ENCODE data around the gene CDKN2B-AS1. TPM values are rescaled to one million over a fixed set of nuclear protein-coding genes. Genes with fewer than 3 reads are reported as not detected.

CDKN2B-AS1 gene
- total and polyA plus RNA-seq, 2 of the 13 experiments (the other 11 are each of a cell fraction or from before 2014, with no cell fraction given) = 0.64 to 2.3 TPM

GRCh38 chr9:22065431-22066200, 71.0 kb downstream of the CDKN2B-AS1 start:
- no peak for FAIRE-seq
- in situ Hi-C loops (cut with HindIII; ENCODE audit: extremely low pct_ligation_motif_present, low pct_unique_long_range_greater_than_20kb) = no loop called here
- BruUV-seq (replicated peaks) = no TSS peak

GRCh38 chr9:22067196-22067595, 72.6 kb downstream of the CDKN2B-AS1 start:
- H3K4me1 ChIP-seq (ENCODE audit: insufficient read depth, low read length) = no peaks in the 10 kb centered on the region
- H3K9me3 ChIP-seq (ENCODE audit: low read length) = no peaks in the 10 kb centered on the region
- WGBS (ENCODE audit: low lambda C conversion rate) = 66% methylated on average over 4 of the region's 4 CpGs
- no peak for DNase-seq (ENCODE audit: low spot score)
- no peak for FAIRE-seq
- H3K27ac ChIP-seq (ENCODE audit: extremely low read length, insufficient read depth, low read length) = no peak overlapping the region
- TF ChIP-seq SOX13 (IDR thresholded peaks at IDR 0.05) (no peak), SOX13 (CRISPR knock-in tag; conservative IDR thresholded peaks at IDR 0.05 in 1 of 2, IDR thresholded peaks at IDR 0.05 in 1 of 2) (no peak), ZNF20 (CRISPR knock-in tag; IDR thresholded peaks at IDR 0.05) (no peak), SATB2 (CRISPR knock-in tag; IDR thresholded peaks at IDR 0.05) (no peak), ZFP36L2 (CRISPR knock-in tag; IDR thresholded peaks at IDR 0.05) (no peak), ZNF143 (CRISPR knock-in tag; IDR thresholded peaks at IDR 0.05) (no peak)
- H2AFZ ChIP-seq (ENCODE audit: low read length) = no peak overlapping the region
- no TSS peak for BruUV-seq (replicated peaks)
- ChIA-PET CTCF (ENCODE audit: low intra/inter-chr PET ratio, low total read pairs) (no interaction called here), POLR2A (no interaction called here)
- H3K9ac ChIP-seq (ENCODE audit: insufficient read depth, low read depth, low read length) = no peak overlapping the region
- intact Hi-C loops (cut with micrococcal nuclease; ENCODE audit: unreplicated experiment) = no loop called here
- no peaks in the 10 kb centered on the region for H3K79me2 ChIP-seq (ENCODE audit: insufficient read depth, low read length)
- H3K4me2 ChIP-seq (ENCODE audit: low read depth, low read length) = no peak overlapping the region
- no peak for ATAC-seq
- H3K27me3 ChIP-seq (ENCODE audit: control insufficient read depth in 1 of 2, insufficient read depth in 2 of 2, low read length in 2 of 2) = no peaks in the 10 kb centered on the region
- H4K20me1 ChIP-seq (ENCODE audit: insufficient read depth, low read length) = no peaks in the 10 kb centered on the region
- H3K36me3 ChIP-seq (replicated peaks in 1 of 2; ENCODE audit: control insufficient read depth in 1 of 2, insufficient read depth in 2 of 2, low read length in 2 of 2) = no peaks in the 10 kb centered on the region
- in situ Hi-C loops (cut with HindIII; ENCODE audit: extremely low pct_ligation_motif_present, low pct_unique_long_range_greater_than_20kb) = no loop called here
- H3K4me3 ChIP-seq (replicated peaks in 1 of 3; ENCODE audit: insufficient read depth in 1 of 3, low read depth in 2 of 3, low read length in 3 of 3) = no peak overlapping the region

More at GRCh38 chr9:22065431-22066200, 71.0 kb downstream of the CDKN2B-AS1 start:
- no peak for ATAC-seq
- no peak overlapping the region for H3K27ac ChIP-seq (ENCODE audit: extremely low read length, insufficient read depth, low read length)
- no peaks in the 10 kb centered on the region for H3K4me1 ChIP-seq (ENCODE audit: insufficient read depth, low read length)
- no peaks in the 10 kb centered on the region for H3K27me3 ChIP-seq (ENCODE audit: control insufficient read depth in 1 of 2, insufficient read depth in 2 of 2, low read length in 2 of 2)
- ChIA-PET CTCF (ENCODE audit: low intra/inter-chr PET ratio, low total read pairs) (no interaction called here), POLR2A (no interaction called here)
- H4K20me1 ChIP-seq (ENCODE audit: insufficient read depth, low read length) = no peaks in the 10 kb centered on the region
- WGBS (ENCODE audit: low lambda C conversion rate) = 7% methylated on average over 4 of the region's 4 CpGs
- H3K79me2 ChIP-seq (ENCODE audit: insufficient read depth, low read length) = no peaks in the 10 kb centered on the region
- intact Hi-C loops (cut with micrococcal nuclease; ENCODE audit: unreplicated experiment) = no loop called here
- no peak overlapping the region for H3K9ac ChIP-seq (ENCODE audit: insufficient read depth, low read depth, low read length)
- no peaks in the 10 kb centered on the region for H3K36me3 ChIP-seq (replicated peaks in 1 of 2; ENCODE audit: control insufficient read depth in 1 of 2, insufficient read depth in 2 of 2, low read length in 2 of 2)
- DNase-seq (ENCODE audit: low spot score) = no peak
- H2AFZ ChIP-seq (ENCODE audit: low read length) = no peak overlapping the region
- no peak overlapping the region for H3K4me3 ChIP-seq (replicated peaks in 1 of 3; ENCODE audit: insufficient read depth in 1 of 3, low read depth in 2 of 3, low read length in 3 of 3)
- no peak overlapping the region for H3K4me2 ChIP-seq (ENCODE audit: low read depth, low read length)
- no peaks in the 10 kb centered on the region for H3K9me3 ChIP-seq (ENCODE audit: low read length)
- TF ChIP-seq, protein P1, sequence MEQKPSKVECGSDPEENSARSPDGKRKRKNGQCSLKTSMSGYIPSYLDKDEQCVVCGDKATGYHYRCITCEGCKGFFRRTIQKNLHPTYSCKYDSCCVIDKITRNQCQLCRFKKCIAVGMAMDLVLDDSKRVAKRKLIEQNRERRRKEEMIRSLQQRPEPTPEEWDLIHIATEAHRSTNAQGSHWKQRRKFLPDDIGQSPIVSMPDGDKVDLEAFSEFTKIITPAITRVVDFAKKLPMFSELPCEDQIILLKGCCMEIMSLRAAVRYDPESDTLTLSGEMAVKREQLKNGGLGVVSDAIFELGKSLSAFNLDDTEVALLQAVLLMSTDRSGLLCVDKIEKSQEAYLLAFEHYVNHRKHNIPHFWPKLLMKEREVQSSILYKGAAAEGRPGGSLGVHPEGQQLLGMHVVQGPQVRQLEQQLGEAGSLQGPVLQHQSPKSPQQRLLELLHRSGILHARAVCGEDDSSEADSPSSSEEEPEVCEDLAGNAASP (CRISPR knock-in tag; IDR thresholded peaks at IDR 0.05; ENCODE audit: borderline replicate concordance) = no peak
- TF ChIP-seq TCF7L2 (IDR thresholded peaks at IDR 0.05; ENCODE audit: low read depth, low read length) (no peak), RARA (CRISPR knock-in tag; IDR thresholded peaks at IDR 0.05) (no peak), TBX2 (CRISPR knock-in tag; IDR thresholded peaks at IDR 0.05; ENCODE audit: borderline replicate concordance) (no peak)

Data from HepG2 (cell line).